WTC11 (cell line): ENCODE measurements around the gene EVC. TPM values are rescaled to one million over a fixed set of nuclear protein-coding genes. Genes with fewer than 3 reads are reported as not detected.

Experiments used
- ATAC-seq: fragments of 200-7000 bp; cut with Tn5 transposase; 2 replicates; pipeline ENCODE4 v1.10.0; 2021; ENCODE audit warnings: mild to moderate bottlenecking, moderate library complexity
- CTCF ChIA-PET: fragments of 300-600 bp; sonication (Branson Sonifier 250); formaldehyde crosslinking; loops from one replicate; lab custom pipeline; 2021; ENCODE audit warnings: antibody characterized with exemption; lab: Charles Lee
- POLR2A ChIA-PET: fragments of 350-600 bp; sonication (Branson Sonifier 250); formaldehyde crosslinking; loops from one replicate; lab custom pipeline; 2021; ENCODE audit warnings: antibody characterized with exemption; lab: Charles Lee
- DNase-seq: peaks from one replicate; pipeline ENCODE4 v3.0.0; 2021; ENCODE audit warnings: low spot score
- H3K27ac Mint-ChIP-seq: 2 replicates; pipeline ENCODE4 v1.8.0; 2021; ENCODE audit warnings: mixed read lengths
- H3K27me3 Mint-ChIP-seq: 2 replicates; pipeline ENCODE4 v1.8.0; 2021; ENCODE audit warnings: low read depth, mild to moderate bottlenecking, moderate library complexity, mixed read lengths
- H3K36me3 Mint-ChIP-seq: 2 replicates; pipeline ENCODE4 v1.8.0; 2021; ENCODE audit warnings: mixed read lengths
- H3K4me1 Mint-ChIP-seq: 2 replicates; pipeline ENCODE4 v1.8.0; 2022; ENCODE audit warnings: mixed read lengths
- H3K4me3 Mint-ChIP-seq: 2 replicates; pipeline ENCODE4 v1.8.0; 2021; ENCODE audit warnings: mild to moderate bottlenecking, moderate library complexity, mixed read lengths
- H3K9me3 Mint-ChIP-seq: 2 replicates; pipeline ENCODE4 v1.8.0; 2021; ENCODE audit warnings: mixed read lengths
- CBFB ChIP-seq: sonication (generic); formaldehyde crosslinking; IDR thresholded peaks from 2 replicates; pipeline ENCODE4 v1.8.1; 2022; ENCODE audit warnings: mild to moderate bottlenecking, low read depth, missing genetic modification reagents
- EMX1 ChIP-seq: fragments of 250-450 bp; sonication (Bioruptor Pico); IDR thresholded peaks from 2 replicates; pipeline ENCODE4 v1.8.0; 2021; ENCODE audit warnings: mild to moderate bottlenecking
- ESRRA ChIP-seq: sonication (generic); formaldehyde crosslinking; IDR thresholded peaks from 2 replicates; pipeline ENCODE4 v1.8.1; 2022; ENCODE audit warnings: mild to moderate bottlenecking, missing genetic modification reagents, borderline replicate concordance
- IRF2 ChIP-seq: sonication (generic); formaldehyde crosslinking; IDR thresholded peaks from 2 replicates; pipeline ENCODE4 v1.8.0; 2022; ENCODE audit warnings: low read depth, missing genetic modification reagents, borderline replicate concordance
- NFATC4 ChIP-seq: fragments of 250-450 bp; sonication (Bioruptor Pico); IDR thresholded peaks from 2 replicates; pipeline ENCODE4 v1.9.0; 2021; ENCODE audit warnings: mild to moderate bottlenecking
- NR3C1 ChIP-seq: sonication (generic); formaldehyde crosslinking; conservative IDR thresholded peaks from 2 replicates; pipeline ENCODE4 v1.8.1; 2023; ENCODE audit warnings: low read depth, mild to moderate bottlenecking, missing genetic modification reagents
- SMAD3 ChIP-seq: sonication (generic); formaldehyde crosslinking; IDR thresholded peaks from 2 replicates; pipeline ENCODE4 v1.8.0; 2022; ENCODE audit warnings: missing genetic modification reagents, mild to moderate bottlenecking, borderline replicate concordance
- SOX15 ChIP-seq: fragments of 250-450 bp; sonication (Bioruptor Pico); IDR thresholded peaks from 2 replicates; pipeline ENCODE4 v1.9.0; 2021; ENCODE audit warnings: mild to moderate bottlenecking
- ZNF121 ChIP-seq: sonication (generic); formaldehyde crosslinking; IDR thresholded peaks from 2 replicates; pipeline ENCODE4 v1.8.0; 2023; ENCODE audit warnings: missing genetic modification reagents
- ZNF232 ChIP-seq: sonication (generic); formaldehyde crosslinking; IDR thresholded peaks from 2 replicates; pipeline ENCODE4 v1.8.0; 2022; ENCODE audit warnings: mild to moderate bottlenecking, missing genetic modification reagents
- total RNA-seq: library from RNA; stranded (reverse); gene quantifications from 3 replicates; pipeline ENCODE4 v1.2.3, GENCODE V29; 2021
- TF ChIP-seq, protein P1 (sequence below): sonication (generic); formaldehyde crosslinking; IDR thresholded peaks from 2 replicates; pipeline ENCODE4 v1.8.1; 2023; ENCODE audit warnings: mild to moderate bottlenecking, missing genetic modification reagents
- TF ChIP-seq, protein P2 (sequence below): sonication (generic); formaldehyde crosslinking; IDR thresholded peaks from 2 replicates; pipeline ENCODE4 v1.8.1; 2022; ENCODE audit warnings: mild to moderate bottlenecking, missing genetic modification reagents, moderate library complexity, borderline replicate concordance
- TF ChIP-seq, protein P3 (sequence below): fragments of 250-450 bp; sonication (Bioruptor Pico); conservative IDR thresholded peaks from 2 replicates; pipeline ENCODE4 v1.9.0; 2021; ENCODE audit warnings: mild to moderate bottlenecking
- TF ChIP-seq, protein P4 (sequence below): sonication (generic); formaldehyde crosslinking; IDR thresholded peaks from 2 replicates; pipeline ENCODE4 v1.8.0; 2023; ENCODE audit warnings: missing genetic modification reagents
- TF ChIP-seq, protein P5 (sequence below): sonication (generic); formaldehyde crosslinking; IDR thresholded peaks from 2 replicates; pipeline ENCODE4 v1.8.1; 2023; ENCODE audit warnings: mild to moderate bottlenecking, missing genetic modification reagents, moderate library complexity
- TF ChIP-seq, protein P6 (sequence below): sonication (generic); formaldehyde crosslinking; conservative IDR thresholded peaks from 2 replicates; pipeline ENCODE4 v1.8.1; 2022; ENCODE audit warnings: mild to moderate bottlenecking, missing genetic modification reagents

Gene EVC
- total RNA-seq, 1 experiment from 2014 or later = 12.5 TPM

DNA sequence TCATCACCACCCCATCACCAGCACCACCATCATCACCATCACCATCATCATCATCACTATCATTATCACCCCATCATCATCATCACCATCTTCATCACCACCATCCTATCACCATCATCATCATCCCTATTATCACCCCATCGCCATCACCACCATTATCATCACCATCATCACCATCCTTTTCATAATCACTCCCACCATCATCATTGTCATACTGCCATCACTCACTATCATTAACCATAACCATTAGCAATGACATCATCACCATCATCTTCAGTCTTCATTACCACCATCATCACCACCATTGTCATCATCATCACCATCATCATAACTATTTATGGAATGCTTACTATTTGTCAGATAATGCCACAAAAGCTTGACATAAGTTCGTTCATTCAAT is 146.2 kb downstream of the EVC start:
- ChIA-PET CTCF (interaction anchor here (1.0 kb wide), 1 partner anchor 141 kb away, joined by 3 read pairs; no protein-coding TSS in a partner anchor), POLR2A (no interaction called here)
- Mint-ChIP-seq H3K36me3 (peaks cover 17% of the 10 kb centered on the region), H3K4me1 (no peaks in the 10 kb centered on the region), H3K27ac (no peak overlapping the region), H3K9me3 (no peaks in the 10 kb centered on the region), H3K4me3 (no peak overlapping the region), H3K27me3 (no peaks in the 10 kb centered on the region)
- TF ChIP-seq, protein P1, sequence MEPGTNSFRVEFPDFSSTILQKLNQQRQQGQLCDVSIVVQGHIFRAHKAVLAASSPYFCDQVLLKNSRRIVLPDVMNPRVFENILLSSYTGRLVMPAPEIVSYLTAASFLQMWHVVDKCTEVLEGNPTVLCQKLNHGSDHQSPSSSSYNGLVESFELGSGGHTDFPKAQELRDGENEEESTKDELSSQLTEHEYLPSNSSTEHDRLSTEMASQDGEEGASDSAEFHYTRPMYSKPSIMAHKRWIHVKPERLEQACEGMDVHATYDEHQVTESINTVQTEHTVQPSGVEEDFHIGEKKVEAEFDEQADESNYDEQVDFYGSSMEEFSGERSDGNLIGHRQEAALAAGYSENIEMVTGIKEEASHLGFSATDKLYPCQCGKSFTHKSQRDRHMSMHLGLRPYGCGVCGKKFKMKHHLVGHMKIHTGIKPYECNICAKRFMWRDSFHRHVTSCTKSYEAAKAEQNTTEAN (CRISPR knock-in tag) = no peak
- TF ChIP-seq SMAD3 (CRISPR knock-in tag) (no peak), ZNF232 (CRISPR knock-in tag) (no peak), NR3C1 (no peak), SOX15 (no peak), ZNF121 (no peak), NFATC4 (CRISPR knock-in tag) (no peak)
- TF ChIP-seq, protein P2, sequence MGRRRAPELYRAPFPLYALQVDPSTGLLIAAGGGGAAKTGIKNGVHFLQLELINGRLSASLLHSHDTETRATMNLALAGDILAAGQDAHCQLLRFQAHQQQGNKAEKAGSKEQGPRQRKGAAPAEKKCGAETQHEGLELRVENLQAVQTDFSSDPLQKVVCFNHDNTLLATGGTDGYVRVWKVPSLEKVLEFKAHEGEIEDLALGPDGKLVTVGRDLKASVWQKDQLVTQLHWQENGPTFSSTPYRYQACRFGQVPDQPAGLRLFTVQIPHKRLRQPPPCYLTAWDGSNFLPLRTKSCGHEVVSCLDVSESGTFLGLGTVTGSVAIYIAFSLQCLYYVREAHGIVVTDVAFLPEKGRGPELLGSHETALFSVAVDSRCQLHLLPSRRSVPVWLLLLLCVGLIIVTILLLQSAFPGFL = no peak
- TF ChIP-seq, protein P3, sequence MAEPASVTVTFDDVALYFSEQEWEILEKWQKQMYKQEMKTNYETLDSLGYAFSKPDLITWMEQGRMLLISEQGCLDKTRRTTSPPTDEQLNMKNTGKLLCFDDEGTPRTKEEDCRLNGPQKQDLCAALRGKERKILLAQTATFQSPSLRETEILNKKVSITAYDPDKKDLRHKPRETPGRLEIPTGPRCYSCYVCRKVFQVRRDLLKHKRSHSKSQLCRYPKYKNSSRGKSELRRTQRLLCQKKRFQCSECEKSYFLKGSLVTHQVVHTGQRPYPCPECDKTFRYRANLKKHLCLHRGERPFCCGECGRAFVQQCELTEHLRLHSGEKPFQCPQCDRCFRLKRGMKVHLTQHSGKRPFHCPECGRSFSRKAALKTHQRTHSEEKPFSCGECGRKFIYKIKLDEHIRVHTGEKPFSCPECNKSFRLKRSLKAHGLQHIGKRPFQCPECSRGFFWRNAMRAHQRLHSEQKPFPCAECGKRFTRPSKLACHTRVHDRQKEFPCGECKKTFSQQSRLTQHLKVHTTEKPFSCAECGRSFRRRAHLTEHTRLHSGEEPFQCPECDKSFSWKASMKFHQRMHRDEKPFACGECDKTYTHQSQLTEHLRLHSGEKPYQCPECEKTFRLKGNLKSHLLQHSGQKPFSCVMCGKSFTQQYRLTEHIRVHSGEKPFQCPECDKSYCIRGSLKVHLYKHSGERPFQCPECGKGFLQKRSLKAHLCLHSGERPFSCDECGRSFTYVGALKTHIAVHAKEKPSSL (CRISPR knock-in tag) = no peak
- DNase-seq (no peak), ATAC-seq (no peak)

DNA sequence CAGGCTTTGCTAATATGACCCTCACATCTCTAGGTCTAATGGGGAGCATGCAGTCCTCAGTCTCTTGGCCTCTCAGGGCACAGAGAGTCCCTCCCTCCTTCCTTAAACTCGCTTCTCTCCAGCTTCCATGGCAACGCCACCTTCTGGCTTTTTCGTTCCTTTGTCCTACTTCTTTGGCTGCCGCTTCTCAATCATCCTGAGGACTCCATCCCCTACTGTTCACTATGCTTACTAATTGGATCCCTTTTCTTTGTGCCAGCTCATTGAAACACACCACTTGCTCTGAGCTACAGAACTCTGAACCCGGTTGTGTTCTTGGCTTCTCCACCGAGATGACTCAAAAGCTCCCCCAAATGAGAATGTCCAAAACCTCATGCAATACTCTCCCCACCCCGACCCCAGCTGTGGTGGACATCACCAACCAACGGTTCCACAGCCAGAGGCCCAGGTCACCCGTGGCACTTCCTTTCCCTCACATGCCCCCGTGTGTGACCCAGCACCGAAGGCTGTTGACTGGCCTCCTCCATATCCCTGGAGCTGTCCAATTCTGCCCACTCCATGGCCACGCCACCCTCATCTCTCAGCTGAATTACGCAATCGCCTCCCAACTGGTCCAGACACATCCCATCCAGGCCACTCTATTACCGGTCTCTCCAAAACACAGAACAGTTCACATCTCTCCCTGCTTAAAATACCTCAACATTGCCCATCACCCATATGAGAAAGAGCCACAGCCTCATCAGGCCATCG is 147.2 kb downstream of the EVC start:
- no peak overlapping the region for H3K4me3 Mint-ChIP-seq
- no peak for TF ChIP-seq IRF2 (CRISPR knock-in tag)
- TF ChIP-seq CBFB = no peak
- TF ChIP-seq, protein P4, sequence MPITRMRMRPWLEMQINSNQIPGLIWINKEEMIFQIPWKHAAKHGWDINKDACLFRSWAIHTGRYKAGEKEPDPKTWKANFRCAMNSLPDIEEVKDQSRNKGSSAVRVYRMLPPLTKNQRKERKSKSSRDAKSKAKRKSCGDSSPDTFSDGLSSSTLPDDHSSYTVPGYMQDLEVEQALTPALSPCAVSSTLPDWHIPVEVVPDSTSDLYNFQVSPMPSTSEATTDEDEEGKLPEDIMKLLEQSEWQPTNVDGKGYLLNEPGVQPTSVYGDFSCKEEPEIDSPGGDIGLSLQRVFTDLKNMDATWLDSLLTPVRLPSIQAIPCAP (CRISPR knock-in tag) = no peak
- TF ChIP-seq ESRRA (CRISPR knock-in tag) = no peak
- TF ChIP-seq EMX1 = no peak
- TF ChIP-seq, all 79 proteins: peak for 0

DNA sequence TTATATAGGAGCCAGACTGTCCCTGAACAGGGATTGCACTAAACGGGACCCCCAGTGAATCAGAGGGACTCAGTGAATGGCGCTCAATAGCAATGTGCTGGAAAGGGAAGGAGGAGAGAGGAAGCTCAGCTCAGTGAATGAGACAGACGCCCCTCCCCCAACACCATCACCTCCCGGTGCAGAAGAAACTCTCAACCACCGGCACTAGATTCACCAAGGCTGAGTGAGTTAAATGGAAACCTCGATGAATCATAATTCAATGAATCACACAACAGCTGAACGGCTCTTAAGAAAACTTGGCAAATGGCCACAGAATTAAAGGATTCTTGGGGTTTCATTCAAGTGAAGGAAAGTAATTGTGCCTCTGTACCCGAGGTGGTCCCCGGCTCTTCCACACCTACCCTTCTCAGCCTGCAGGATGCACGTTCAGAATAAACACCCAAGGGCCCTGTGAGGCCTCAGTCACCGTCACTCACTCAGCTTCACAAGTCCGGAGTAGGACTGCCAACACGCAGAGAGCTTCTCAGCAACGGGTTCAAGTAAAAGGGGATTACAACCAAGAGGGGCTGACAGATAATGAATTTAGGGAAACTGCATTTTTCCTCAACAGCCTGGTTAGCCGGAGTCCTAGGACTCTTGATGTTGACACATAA is 152.6 kb downstream of the EVC start:
- TF ChIP-seq, protein P5, sequence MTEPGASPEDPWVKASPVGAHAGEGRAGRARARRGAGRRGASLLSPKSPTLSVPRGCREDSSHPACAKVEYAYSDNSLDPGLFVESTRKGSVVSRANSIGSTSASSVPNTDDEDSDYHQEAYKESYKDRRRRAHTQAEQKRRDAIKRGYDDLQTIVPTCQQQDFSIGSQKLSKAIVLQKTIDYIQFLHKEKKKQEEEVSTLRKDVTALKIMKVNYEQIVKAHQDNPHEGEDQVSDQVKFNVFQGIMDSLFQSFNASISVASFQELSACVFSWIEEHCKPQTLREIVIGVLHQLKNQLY (CRISPR knock-in tag) = no peak
- TF ChIP-seq, protein P6, sequence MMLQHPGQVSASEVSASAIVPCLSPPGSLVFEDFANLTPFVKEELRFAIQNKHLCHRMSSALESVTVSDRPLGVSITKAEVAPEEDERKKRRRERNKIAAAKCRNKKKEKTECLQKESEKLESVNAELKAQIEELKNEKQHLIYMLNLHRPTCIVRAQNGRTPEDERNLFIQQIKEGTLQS (CRISPR knock-in tag) = no peak
- TF ChIP-seq, protein P1 (CRISPR knock-in tag) = no peak

More for the DNA sequence above, 147.2 kb downstream of the EVC start:
- H3K27ac Mint-ChIP-seq = no peak overlapping the region
- no peaks in the 10 kb centered on the region for H3K9me3 Mint-ChIP-seq
- H3K27me3 Mint-ChIP-seq = no peaks in the 10 kb centered on the region
- H3K36me3 Mint-ChIP-seq = peaks cover 10% of the 10 kb centered on the region
- ATAC-seq = peak; percentile 28; the same call in 1 of the 2 replicates
- DNase-seq = no peak
- ChIA-PET POLR2A (no interaction called here), CTCF (interaction anchor here (0.7 to 1.0 kb wide), 2 partner anchors 122 to 140 kb away, joined by 3 read pairs; no protein-coding TSS in a partner anchor)
- peaks cover 2% of the 10 kb centered on the region for H3K4me1 Mint-ChIP-seq

More for the DNA sequence above, 152.6 kb downstream of the EVC start:
- H3K9me3 Mint-ChIP-seq = no peaks in the 10 kb centered on the region
- H3K4me3 Mint-ChIP-seq = no peak overlapping the region
- ATAC-seq (peak; percentile 47; the same call in 1 of the 2 replicates), DNase-seq (no peak)
- H3K27me3 Mint-ChIP-seq = no peaks in the 10 kb centered on the region
- ChIA-PET POLR2A (no interaction called here), CTCF (interaction anchor here (1.0 to 1.7 kb wide), 3 partner anchors 42 to 134 kb away, joined by 3 to 6 read pairs (median 4); no protein-coding TSS in a partner anchor)
- H3K36me3 Mint-ChIP-seq = peaks cover 14% of the 10 kb centered on the region
- peaks cover 19% of the 10 kb centered on the region for H3K4me1 Mint-ChIP-seq
- no peak overlapping the region for H3K27ac Mint-ChIP-seq
